Neural cell (in vitro differentiated cells): ENCODE results near the gene AKAP8L. TPM values are rescaled to one million over a fixed set of nuclear protein-coding genes. Genes with fewer than 3 reads are reported as not detected.

ENCODE experiments used
- H2AFZ ChIP-seq: fragments of 200-600, 300-800 bp; sonication (generic), shearing (Covaris generic); 2 replicates; pipeline ENCODE4 v1.6.0; 2014; ENCODE audit warnings: low read depth, mild to moderate bottlenecking, antibody characterized with exemption, low read length, moderate library complexity
- H3F3A ChIP-seq: fragments of 200-600 bp; shearing (Covaris generic); 2 replicates; pipeline ENCODE4 v1.6.1; 2016; ENCODE audit warnings: mild to moderate bottlenecking, moderate library complexity, mixed read lengths, antibody characterized with exemption, low read length; ENCODE audit not compliant: insufficient read depth, poor library complexity, severe bottlenecking
- H3K27ac ChIP-seq: fragments of 200-600, 300-800 bp; sonication (generic), shearing (Covaris generic); 2 replicates; pipeline ENCODE4 v1.5.1; 2014; ENCODE audit warnings: mild to moderate bottlenecking, low read length, moderate library complexity
- H3K27me3 ChIP-seq: fragments of 300-800, 200-600 bp; sonication (generic), shearing (Covaris generic); 2 replicates; pipeline ENCODE4 v1.6.0; 2014; ENCODE audit warnings: mild to moderate bottlenecking, low read depth, low read length, moderate library complexity; ENCODE audit not compliant: insufficient read depth
- H3K36me3 ChIP-seq: fragments of 300-800, 200-600 bp; sonication (generic), shearing (Covaris generic); 2 replicates; pipeline ENCODE4 v1.5.1; 2014; ENCODE audit warnings: mild to moderate bottlenecking, antibody characterized with exemption, low read length, moderate library complexity; ENCODE audit not compliant: insufficient read depth
- H3K4me2 ChIP-seq: fragments of 300-800, 200-600 bp; sonication (generic), shearing (Covaris generic); 2 replicates; pipeline ENCODE4 v1.6.0; 2014; ENCODE audit warnings: mild to moderate bottlenecking, low read length
- H3K4me3 ChIP-seq: fragments of 300-800, 200-600 bp; sonication (generic), shearing (Covaris generic); 2 replicates; pipeline ENCODE4 v1.5.1; 2014; ENCODE audit warnings: mild to moderate bottlenecking, low read length, moderate library complexity
- H3K79me2 ChIP-seq: fragments of 200-600 bp; shearing (Covaris generic); replicated peaks from 2 replicates; pipeline ENCODE4 v1.6.0; 2014; ENCODE audit warnings: mild to moderate bottlenecking, low read length, moderate library complexity; ENCODE audit not compliant: insufficient read depth
- H3K9ac ChIP-seq: fragments of 300-800, 200-600 bp; sonication (generic), shearing (Covaris generic); 2 replicates; pipeline ENCODE4 v1.6.1; 2016; ENCODE audit warnings: mild to moderate bottlenecking, low read length, mixed read lengths
- H3K9me2 ChIP-seq: fragments of 200-600 bp; shearing (Covaris generic); 2 replicates; pipeline ENCODE4 v1.6.1; 2016; ENCODE audit warnings: mild to moderate bottlenecking, low read length, mixed read lengths; ENCODE audit not compliant: insufficient read depth
- H3K9me3 ChIP-seq: fragments of 200-600, 300-800 bp; sonication (generic), shearing (Covaris generic); 2 replicates; pipeline ENCODE4 v1.6.1; 2016; ENCODE audit warnings: mild to moderate bottlenecking, mixed run types, low read length, moderate library complexity, mixed read lengths
- H4K20me1 ChIP-seq: fragments of 200-600 bp; shearing (Covaris generic); 2 replicates; pipeline ENCODE4 v1.6.1; 2016; ENCODE audit warnings: mild to moderate bottlenecking, mixed run types; ENCODE audit not compliant: insufficient read depth
- EZH2 ChIP-seq: fragments of 200-600, 300-800 bp; shearing (Covaris generic), sonication (generic); IDR thresholded peaks from 2 replicates; pipeline ENCODE4 v1.6.1; 2014; ENCODE audit warnings: antibody characterized with exemption, low read length, borderline replicate concordance, mild to moderate bottlenecking; ENCODE audit not compliant: insufficient read depth, poor library complexity, severe bottlenecking
- MXI1 ChIP-seq: fragments of 450-650 bp; conservative IDR thresholded peaks from 2 replicates; pipeline ENCODE4 v1.6.1; 2014; ENCODE audit warnings: antibody characterized with exemption, mild to moderate bottlenecking; ENCODE audit not compliant: poor library complexity, severe bottlenecking
- polyA plus RNA-seq: library from polyadenylated mRNA; depleted of rRNA; stranded (reverse); fragments of >200 nt; gene quantifications from 2 replicates; pipeline ENCODE4 v1.2.3, GENCODE V29; 2014
- small RNA-seq, 3 experiments: library from RNA; depleted of rRNA; stranded (forward); fragments of <200 nt; gene quantifications; one replicate each; pipeline ENCODE3, GENCODE V24; 2012

AKAP8L gene
- polyA plus RNA-seq, 1 donor from 2014 or later = 281 TPM

- peaks cover 65% of the 10 kb centered on the region for H3K79me2 ChIP-seq
Measured at GRCh38 chr19:15330801-15331418, 87.9 kb downstream of the AKAP8L start.

More at GRCh38 chr19:15330801-15331418, 87.9 kb downstream of the AKAP8L start:
- Histone ChIP-seq H3K36me3 (no peaks in the 10 kb centered on the region), H3K4me2 (peak overlapping the region; percentile 43), H4K20me1 (peaks cover 14% of the 10 kb centered on the region), H3K27ac (peak overlapping the region; percentile 87), H3K9me2 (no peaks in the 10 kb centered on the region), H3K27me3 (no peaks in the 10 kb centered on the region), H2AFZ (no peak overlapping the region), H3K9ac (peak overlapping the region; percentile 96), H3F3A (no peaks in the 10 kb centered on the region), H3K4me3 (peak overlapping the region; percentile 99), H3K9me3 (no peaks in the 10 kb centered on the region)
- no peak for TF ChIP-seq EZH2
- peak; percentile 17 for TF ChIP-seq MXI1

Small RNA genes within 50 kb of the gene (small RNA-seq; reads per million reads assigned to genes)
- gene AC005776.1 = 0 reads per million in 3 experiments
- gene MIR1470 = 0 reads per million in 3 experiments

Other genes with a start within 250 kb of the AKAP8L start
- gene NOTCH3, start 218.0 kb downstream of the AKAP8L start, polyA plus RNA-seq = 0.21 and 0.34 TPM in 2 replicates
- gene EPHX3, start 186.5 kb downstream of the AKAP8L start, polyA plus RNA-seq = not detected in 2 replicates
- gene BRD4, start 86.4 kb downstream of the AKAP8L start, polyA plus RNA-seq = 3.6 and 5.8 TPM in 2 replicates
- 22.7 and 25.4 TPM in 2 replicates for gene AKAP8, start 39.2 kb downstream of the AKAP8L start, polyA plus RNA-seq
- 13.0 and 19.6 TPM in 2 replicates for gene WIZ, start 31.0 kb upstream of the AKAP8L start, polyA plus RNA-seq
- 1.1 TPM in 1 of 2 replicates, not detected in the other for gene RASAL3, start 45.6 kb upstream of the AKAP8L start, polyA plus RNA-seq
- not detected in 2 replicates for gene PGLYRP2, start 60.5 kb upstream of the AKAP8L start, polyA plus RNA-seq
- gene CYP4F22, start 89.5 kb upstream of the AKAP8L start, polyA plus RNA-seq = not detected in 2 replicates
- not detected in 2 replicates for gene CYP4F8, start 196.2 kb upstream of the AKAP8L start, polyA plus RNA-seq
- not detected in 2 replicates for gene CYP4F3, start 221.9 kb upstream of the AKAP8L start, polyA plus RNA-seq